ENCODE results near the gene CHTF8.

Gene CHTF8

GRCh38 chr16:69171325-69172084 is 39.1 kb upstream of the CHTF8 start:
- TF ChIP-seq PRDM1 (tag by site-specific recombination; IDR thresholded peaks at IDR 0.05): peak; percentile 86
- TF ChIP-seq ZNF202 (tag by site-specific recombination; IDR thresholded peaks at IDR 0.05; ENCODE audit: borderline replicate concordance): no peak

GRCh38 chr16:69169607-69170352 is 37.4 kb upstream of the CHTF8 start:
- ChIA-PET CTCF (no interaction called here), POLR2A (interaction anchor here (0.7 kb wide), 1 partner anchor 621 kb away, joined by 3 read pairs; no protein-coding TSS in a partner anchor)
- peaks cover 10% of the 10 kb centered on the region; the same call in 1 of the 2 replicates for H3K4me1 ChIP-seq (ENCODE audit: control insufficient read depth, insufficient read depth, low read length)
- H3K36me3 ChIP-seq (ENCODE audit: control insufficient read depth in 2 of 2, insufficient read depth in 1 of 2, low read length in 2 of 2): peaks cover 19 to 50% of the 10 kb centered on the region in 2 experiments
- H3K9me3 ChIP-seq (ENCODE audit: control insufficient read depth, insufficient read depth, low read depth, low read length): no peaks in the 10 kb centered on the region
- H3K27ac ChIP-seq (ENCODE audit: extremely low read depth, low read depth, low read length): no peak overlapping the region
- H3K4me3 ChIP-seq (ENCODE audit: low read depth, low read length): no peak overlapping the region
- TF ChIP-seq ZXDB (tag by site-specific recombination; IDR thresholded peaks at IDR 0.05) (no peak), ZNF404 (tag by site-specific recombination; IDR thresholded peaks at IDR 0.05) (no peak), HOXC10 (CRISPR knock-in tag; IDR thresholded peaks at IDR 0.05) (no peak), ZNF747 (tag by site-specific recombination; IDR thresholded peaks at IDR 0.05) (no peak), ZNF830 (tag by site-specific recombination; IDR thresholded peaks at IDR 0.05; ENCODE audit: low read depth) (no peak), MZF1 (tag by site-specific recombination; IDR thresholded peaks at IDR 0.05; ENCODE audit: borderline replicate concordance) (peak; percentile 77; the same call in 1 of the 2 replicates), ZNF792 (tag by site-specific recombination; IDR thresholded peaks at IDR 0.05) (no peak), ZBTB26 (tag by site-specific recombination; optimal IDR thresholded peaks at IDR 0.05) (no peak), ZBTB8A (tag by site-specific recombination; IDR thresholded peaks at IDR 0.05) (no peak), ZNF76 (tag by site-specific recombination; IDR thresholded peaks at IDR 0.05; ENCODE audit: borderline replicate concordance, low read depth) (no peak), ZBTB6 (tag by site-specific recombination; IDR thresholded peaks at IDR 0.05) (no peak), KLF1 (tag by site-specific recombination; IDR thresholded peaks at IDR 0.05) (peak; percentile 35; the same call in 1 of the 2 replicates), ZNF571 (tag by site-specific recombination; IDR thresholded peaks at IDR 0.05) (no peak), ZNF174 (tag by site-specific recombination; IDR thresholded peaks at IDR 0.05) (no peak), ZNF664 (tag by site-specific recombination; IDR thresholded peaks at IDR 0.05) (peak; percentile 85), SP7 (tag by site-specific recombination; IDR thresholded peaks at IDR 0.05) (0 out of 2 replicates have a peak, but pooled peaks have one; percentile 32), KLF10 (tag by site-specific recombination; IDR thresholded peaks at IDR 0.05) (no peak), TCF7L2 (IDR thresholded peaks at IDR 0.05; ENCODE audit: borderline replicate concordance, low read depth, low read length) (no peak), ZNF768 (tag by site-specific recombination; IDR thresholded peaks at IDR 0.05) (no peak), MYNN (tag by site-specific recombination; IDR thresholded peaks at IDR 0.05; ENCODE audit: borderline replicate concordance) (no peak), GFI1B (tag by site-specific recombination; IDR thresholded peaks at IDR 0.05) (no peak), ZFP69B (tag by site-specific recombination; IDR thresholded peaks at IDR 0.05) (no peak), ZBTB11 (tag by site-specific recombination; conservative IDR thresholded peaks at IDR 0.05; ENCODE audit: low read depth) (no peak), ZNF169 (tag by site-specific recombination; IDR thresholded peaks at IDR 0.05) (no peak), SCRT2 (tag by site-specific recombination; IDR thresholded peaks at IDR 0.05) (no peak), ZNF23 (tag by site-specific recombination; IDR thresholded peaks at IDR 0.05; ENCODE audit: borderline replicate concordance) (no peak), ZFHX2 (tag by site-specific recombination; conservative IDR thresholded peaks at IDR 0.05) (peak; percentile 84)

More at GRCh38 chr16:69171325-69172084, 39.1 kb upstream of the CHTF8 start:
- Histone ChIP-seq H3K36me3 (ENCODE audit: control insufficient read depth in 2 of 2, insufficient read depth in 1 of 2, low read length in 2 of 2) (peaks cover 11 to 33% of the 10 kb centered on the region in 2 experiments), H3K4me1 (ENCODE audit: control insufficient read depth, insufficient read depth, low read length) (peaks cover 10% of the 10 kb centered on the region; the same call in 1 of the 2 replicates), H3K9me3 (ENCODE audit: control insufficient read depth, insufficient read depth, low read depth, low read length) (no peaks in the 10 kb centered on the region), H3K27ac (ENCODE audit: extremely low read depth, low read depth, low read length) (no peak overlapping the region), H3K4me3 (ENCODE audit: low read depth, low read length) (no peak overlapping the region)
- POLR2A ChIA-PET: no interaction called here
- CTCF ChIA-PET: no interaction called here

Measured in HEK293 (cell line).